Suprapubic skin (tissue), 4 donors: ENCODE measurements around the gene PHLDA1.

Experiments
- CTCF ChIP-seq, 2 donors: fragments of 200-600 bp in 1 of 2; fragments of 450-650 bp in 1 of 2; sonication (generic) in 1 of 2; IDR thresholded peaks; one replicate each; pipeline ENCODE4 v1.5.1; 2016 to 2019; ENCODE audit warnings: antibody characterized with exemption in 2 of 2, mild to moderate bottlenecking in 1 of 2, moderate library complexity in 1 of 2
- POLR2A ChIP-seq, 2 donors: fragments of 450-650 bp; IDR thresholded peaks; one replicate each; pipeline ENCODE4 v1.6.1; 2017; ENCODE audit warnings: antibody characterized with exemption in 2 of 2, mild to moderate bottlenecking in 2 of 2, moderate library complexity in 2 of 2
- POLR2AphosphoS5 ChIP-seq, 3 donors: sonication (generic); formaldehyde crosslinking; IDR thresholded peaks; one replicate each; pipeline ENCODE4 v1.6.1; 2017; ENCODE audit warnings: antibody characterized with exemption in 3 of 3

- TF ChIP-seq CTCF (IDR thresholded peaks at IDR 0.05) (no peak), POLR2A (IDR thresholded peaks at IDR 0.05) (no peak), POLR2AphosphoS5 (IDR thresholded peaks at IDR 0.05) (no peak)
Measured at GRCh38 chr12:76018672-76019071, 12.9 kb downstream of the PHLDA1 start.
